Endothelial cell of umbilical vein (primary cell): ENCODE data around the gene CDC40. TPM values are rescaled to one million over a fixed set of nuclear protein-coding genes. Genes with fewer than 3 reads are reported as not detected.

Source experiments
- BruUV-seq: library from RNA; stranded (reverse); fragments of 400-500 nt; replicated peaks from 2 replicates; lab custom pipeline; 2021; lab: Mats Ljungman, UMichigan
- CTCF ChIA-PET: fragments of 300-600, 350-600 bp; sonication (Branson Sonifier 250); formaldehyde crosslinking; loops from one replicate; lab custom pipeline; 2021; ENCODE audit warnings: antibody characterized with exemption, inconsistent platforms; lab: Charles Lee
- POLR2A ChIA-PET: fragments of 300-600, 350-600 bp; sonication (Branson Sonifier 250); formaldehyde crosslinking; loops from one replicate; lab custom pipeline; 2021; ENCODE audit warnings: antibody characterized with exemption, inconsistent platforms; lab: Charles Lee
- DNase-seq: peaks from one replicate; pipeline ENCODE4 v3.0.0-alpha.2; 2011; ENCODE audit warnings: low read depth, low spot score
- FAIRE-seq: peaks from 2 replicates; lab custom pipeline; 2011; peaks lifted over from hg19 to GRCh38; lab: Jason Lieb, UNC
- H2AFZ ChIP-seq: 2 replicates; pipeline ENCODE4 v1.6.0; 2012; ENCODE audit warnings: low read depth, low read length, control low read depth, inconsistent platforms
- H3K27ac ChIP-seq: 2 replicates; pipeline ENCODE4 v1.5.1; 2011; ENCODE audit warnings: low read depth, mild to moderate bottlenecking, control low read depth, low read length, moderate library complexity; ENCODE audit not compliant: insufficient read depth
- H3K27me3 ChIP-seq, 2 experiments: 2 replicates each; pipeline versions ENCODE4 v1.6.0 to v1.6.1; 2011; ENCODE audit warnings: low read length in 2 of 2, mixed read lengths in 1 of 2; ENCODE audit not compliant: control insufficient read depth in 2 of 2, insufficient read depth in 2 of 2
- H3K36me3 ChIP-seq, 2 experiments: 2 replicates in 1 of 2; 3 replicates in 1 of 2; pipeline ENCODE4 v1.5.1; 2011; ENCODE audit warnings: low read length in 2 of 2, mild to moderate bottlenecking in 1 of 2, moderate library complexity in 1 of 2; ENCODE audit not compliant: control insufficient read depth in 2 of 2, insufficient read depth in 2 of 2; ENCODE audit errors: extremely low read depth in 1 of 2
- H3K4me1 ChIP-seq: 3 replicates; pipeline ENCODE4 v1.5.1; 2011; ENCODE audit warnings: mild to moderate bottlenecking, low read length; ENCODE audit not compliant: control insufficient read depth, insufficient read depth; ENCODE audit errors: extremely low read depth
- H3K4me2 ChIP-seq: 2 replicates; pipeline ENCODE4 v1.6.1; 2011; ENCODE audit warnings: low read length, control low read depth, mixed read lengths; ENCODE audit not compliant: insufficient read depth
- H3K4me3 ChIP-seq, 3 experiments: fragments of 200-600 bp in 1 of 3; sonication (generic), shearing (Covaris generic) in 1 of 3; replicated peaks in 1 of 3; 2 replicates each; pipeline ENCODE4 v1.5.1; 2011 to 2016; ENCODE audit warnings: control low read depth in 3 of 3, low read length in 3 of 3, mild to moderate bottlenecking in 2 of 3, inconsistent platforms in 1 of 3, low read depth in 1 of 3, moderate library complexity in 1 of 3; ENCODE audit not compliant: insufficient read depth in 1 of 3
- H3K79me2 ChIP-seq: 2 replicates; pipeline ENCODE4 v1.6.0; 2012; ENCODE audit warnings: low read length, inconsistent platforms; ENCODE audit not compliant: control insufficient read depth, insufficient read depth
- H3K9ac ChIP-seq: replicated peaks from 2 replicates; pipeline ENCODE3; 2011; ENCODE audit warnings: low read length, control low read depth; ENCODE audit not compliant: insufficient read depth; ENCODE audit errors: extremely low read depth
- H3K9me1 ChIP-seq: replicated peaks from 3 replicates; pipeline ENCODE4 v1.6.0; 2011; ENCODE audit warnings: mild to moderate bottlenecking, low read length; ENCODE audit not compliant: control insufficient read depth, insufficient read depth; ENCODE audit errors: extremely low read depth
- H3K9me3 ChIP-seq: replicated peaks from 2 replicates; pipeline ENCODE4 v1.5.1; 2012; ENCODE audit warnings: low read length, inconsistent platforms; ENCODE audit not compliant: control insufficient read depth, insufficient read depth
- H4K20me1 ChIP-seq: replicated peaks from 2 replicates; pipeline ENCODE3; 2011; ENCODE audit warnings: mild to moderate bottlenecking, low read length; ENCODE audit not compliant: control insufficient read depth, insufficient read depth; ENCODE audit errors: extremely low read depth
- EZH2 ChIP-seq: IDR thresholded peaks from 2 replicates; pipeline ENCODE4 v1.6.1; 2012; ENCODE audit warnings: borderline replicate concordance, low read depth, mild to moderate bottlenecking, moderate library complexity, low read length, inconsistent platforms; ENCODE audit not compliant: severe bottlenecking
- FOS ChIP-seq: IDR thresholded peaks from 2 replicates; pipeline ENCODE4 v1.6.1; 2011; ENCODE audit warnings: mild to moderate bottlenecking, low read length, moderate library complexity, borderline replicate concordance; ENCODE audit not compliant: insufficient read depth
- GATA2 ChIP-seq: IDR thresholded peaks from 2 replicates; pipeline ENCODE4 v1.7.0; 2011; ENCODE audit warnings: low read depth, mild to moderate bottlenecking, moderate library complexity, mixed read lengths, low read length; ENCODE audit not compliant: insufficient read length, insufficient read depth
- JUN ChIP-seq: IDR thresholded peaks from 2 replicates; pipeline ENCODE4 v1.6.1; 2011; ENCODE audit warnings: borderline replicate concordance, low read depth; ENCODE audit not compliant: insufficient read length, insufficient read depth
- MYC ChIP-seq: IDR thresholded peaks from one replicate; pipeline ENCODE4 v1.6.1; 2011; ENCODE audit warnings: mild to moderate bottlenecking, low read depth, low read length
- POLR2A ChIP-seq: IDR thresholded peaks from 2 replicates; pipeline ENCODE4 v1.6.1; 2012; ENCODE audit warnings: low read depth, mild to moderate bottlenecking, control low read depth, low read length
- POLR2AphosphoS5 ChIP-seq: IDR thresholded peaks from 2 replicates; pipeline ENCODE4 v1.6.1; 2012; ENCODE audit warnings: low read depth, mild to moderate bottlenecking, control low read depth, low read length, moderate library complexity; ENCODE audit not compliant: insufficient read depth
- dilution Hi-C: fragments of 300-500 bp; cut with MboI; formaldehyde crosslinking; loops from one replicate; pipeline ENCODE4 v1.15.0; 2019; ENCODE audit warnings: low sequenced_read_pairs; ENCODE audit not compliant: extremely low pct_ligation_motif_present
- intact Hi-C: fragments of 100-400 bp; cut with micrococcal nuclease; formaldehyde crosslinking; loops from one replicate; pipeline ENCODE4 v1.10.0; 2022
- polyA plus RNA-seq, 4 experiments: library from polyadenylated mRNA; depleted of rRNA in 3 of 4; stranded (reverse) in 3 of 4; unstranded in 1 of 4; fragments of >200 nt; gene quantifications; 2 replicates each; pipeline versions ENCODE4 v1.2.1 to v1.2.3, GENCODE V29; 2011 to 2012; ENCODE audit warnings: missing spikeins in 1 of 4
- total RNA-seq: library from RNA; stranded (reverse); gene quantifications from 2 replicates; pipeline ENCODE4 v1.2.3, GENCODE V29; 2021
- TF ChIP-seq, protein P1 (sequence below), 2 donors: IDR thresholded peaks; 1 replicate in 1 of 2; 2 replicates in 1 of 2; pipeline ENCODE4 v1.5.1; 2011; ENCODE audit warnings: low read length in 2 of 2, mild to moderate bottlenecking in 2 of 2, moderate library complexity in 2 of 2, control low read depth in 1 of 2, inconsistent platforms in 1 of 2, low read depth in 1 of 2; ENCODE audit not compliant: insufficient read depth in 1 of 2; ENCODE audit errors: extremely low read depth in 1 of 2

Gene CDC40
- total and polyA plus RNA-seq, 2 donors (not counting 3 experiments of a cell fraction or from before 2014, with no cell fraction given), result 7.2 to 18.5 TPM

GRCh38 chr6:110232450-110232849 is 52.2 kb downstream of the CDC40 start:
- no peak overlapping the region for H3K9ac ChIP-seq
- POLR2A ChIA-PET, result no interaction called here
- H3K27ac ChIP-seq, result no peak overlapping the region
- intact Hi-C loops (no loop called here), dilution Hi-C loops (no loop called here)
- H3K9me3 ChIP-seq, result no peaks in the 10 kb centered on the region
- H3K27me3 ChIP-seq, result no peaks in the 10 kb centered on the region
- H3K4me3 ChIP-seq, result no peak overlapping the region
- no peaks in the 10 kb centered on the region for H3K9me1 ChIP-seq
- DNase-seq (no peak), FAIRE-seq (no peak)
- H2AFZ ChIP-seq, result no peak overlapping the region
- CTCF ChIA-PET, result no interaction called here
- no peaks in the 10 kb centered on the region for H3K79me2 ChIP-seq
- no TSS peak for BruUV-seq
- H3K36me3 ChIP-seq, result peaks cover 0 to 2% of the 10 kb centered on the region in 2 experiments
- no peak overlapping the region for H3K4me2 ChIP-seq
- H4K20me1 ChIP-seq, result no peaks in the 10 kb centered on the region
- TF ChIP-seq MYC (no peak), POLR2AphosphoS5 (no peak), JUN (no peak), EZH2 (no peak), FOS (no peak), GATA2 (no peak), POLR2A (no peak)
- TF ChIP-seq, protein P1, sequence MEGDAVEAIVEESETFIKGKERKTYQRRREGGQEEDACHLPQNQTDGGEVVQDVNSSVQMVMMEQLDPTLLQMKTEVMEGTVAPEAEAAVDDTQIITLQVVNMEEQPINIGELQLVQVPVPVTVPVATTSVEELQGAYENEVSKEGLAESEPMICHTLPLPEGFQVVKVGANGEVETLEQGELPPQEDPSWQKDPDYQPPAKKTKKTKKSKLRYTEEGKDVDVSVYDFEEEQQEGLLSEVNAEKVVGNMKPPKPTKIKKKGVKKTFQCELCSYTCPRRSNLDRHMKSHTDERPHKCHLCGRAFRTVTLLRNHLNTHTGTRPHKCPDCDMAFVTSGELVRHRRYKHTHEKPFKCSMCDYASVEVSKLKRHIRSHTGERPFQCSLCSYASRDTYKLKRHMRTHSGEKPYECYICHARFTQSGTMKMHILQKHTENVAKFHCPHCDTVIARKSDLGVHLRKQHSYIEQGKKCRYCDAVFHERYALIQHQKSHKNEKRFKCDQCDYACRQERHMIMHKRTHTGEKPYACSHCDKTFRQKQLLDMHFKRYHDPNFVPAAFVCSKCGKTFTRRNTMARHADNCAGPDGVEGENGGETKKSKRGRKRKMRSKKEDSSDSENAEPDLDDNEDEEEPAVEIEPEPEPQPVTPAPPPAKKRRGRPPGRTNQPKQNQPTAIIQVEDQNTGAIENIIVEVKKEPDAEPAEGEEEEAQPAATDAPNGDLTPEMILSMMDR (IDR thresholded peaks at IDR 0.05; ENCODE audit: extremely low read depth in 1 of 2, insufficient read depth in 1 of 2, low read depth in 1 of 2, low read length in 2 of 2), result no peak
- H3K4me1 ChIP-seq, result no peaks in the 10 kb centered on the region
